Upper lobe of right lung (tissue), 1 donor: Measurements from ENCODE around the gene SNTG2. TPM values are rescaled to one million over a fixed set of nuclear protein-coding genes. Genes with fewer than 3 reads are reported as not detected.
A peak's percentile ranks its signal among the peaks of the same experiment; 100 is the strongest.
"Not testable (repeated sequence)": the region's sequence is repeated elsewhere in the genome, so short reads cannot be mapped to it uniquely, and the experiment has no call there.

Experiments used
- ATAC-seq: fragments of 200-7000 bp; cut with Tn5 transposase; one replicate; pipeline ENCODE4 v1.9.1; 2020; ENCODE audit warnings: mild to moderate bottlenecking, moderate library complexity
- DNase-seq: peaks from one replicate; pipeline ENCODE4 v3.0.0-alpha.2; 2020
- H3K27ac ChIP-seq: fragments of 200-600 bp; one replicate; pipeline ENCODE4 v1.8.0; 2022
- H3K27me3 ChIP-seq: fragments of 200-600 bp; one replicate; pipeline ENCODE4 v1.8.0; 2022; ENCODE audit warnings: mild to moderate bottlenecking
- H3K36me3 ChIP-seq: fragments of 200-600 bp; one replicate; pipeline ENCODE4 v1.8.0; 2022
- H3K4me1 ChIP-seq: fragments of 200-600 bp; one replicate; pipeline ENCODE4 v1.8.0; 2022
- H3K4me3 ChIP-seq: fragments of 200-600 bp; one replicate; pipeline ENCODE4 v1.8.0; 2022; ENCODE audit warnings: mild to moderate bottlenecking
- H3K9me3 ChIP-seq: fragments of 200-600 bp; one replicate; pipeline ENCODE4 v1.8.0; 2022
- CTCF ChIP-seq: fragments of 200-600 bp; IDR thresholded peaks from one replicate; pipeline ENCODE4 v1.8.0; 2022; ENCODE audit warnings: antibody characterized with exemption
- intact Hi-C: fragments of 100-400 bp; cut with DNase I; formaldehyde crosslinking; loops from one replicate; pipeline ENCODE4 v1.11.0; 2022
- total RNA-seq: library from RNA; stranded (reverse); fragmentation: NEBNext Ultra II Directional; extraction: Animal tissue kit (Norgen Biotek cat#: 25700); gene quantifications from one replicate; pipeline ENCODE4 v1.2.1, GENCODE V29; 2021
- donor health status: DM: no; HTN: yes; CAD: no; lungs with severe emphysema.

The SNTG2 gene
- total RNA-seq, 1 donor from 2014 or later = 3.6 TPM

- ATAC-seq (no peak), DNase-seq (no peak)
- H3K9me3 ChIP-seq = no peaks in the 10 kb centered on the region
- H3K4me1 ChIP-seq = no peaks in the 10 kb centered on the region
- no peaks in the 10 kb centered on the region for H3K36me3 ChIP-seq
- H3K27me3 ChIP-seq = no peaks in the 10 kb centered on the region
- no peak overlapping the region for H3K27ac ChIP-seq
- TF ChIP-seq CTCF = no peak
- no peak overlapping the region for H3K4me3 ChIP-seq
- intact Hi-C loops = no loop called here
Observed at GRCh38 chr2:1223791-1224190, 273.1 kb downstream of the SNTG2 start.

DNA sequence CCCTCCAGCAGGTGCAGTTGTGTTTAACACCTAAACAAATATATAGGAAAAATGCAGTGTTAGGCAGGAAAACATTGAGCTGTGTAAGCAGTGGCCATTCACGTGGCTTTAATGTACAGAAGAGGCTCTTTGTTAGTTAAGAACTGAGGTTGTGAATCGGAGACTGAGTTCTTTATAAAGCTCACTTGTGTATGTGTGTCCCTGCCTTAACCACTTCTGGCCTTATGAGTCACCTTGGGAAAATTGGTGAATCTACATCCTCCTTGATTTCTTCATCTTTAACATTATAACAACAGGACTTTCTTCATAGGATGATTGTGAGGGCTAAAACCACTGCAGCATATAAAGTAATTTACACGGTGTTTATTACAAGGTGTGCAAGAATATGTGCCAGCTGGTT lies 274.3 kb downstream of the SNTG2 start:
- DNase-seq (no peak), ATAC-seq (no peak)
- intact Hi-C loops = no loop called here
- no peak for TF ChIP-seq CTCF
- H3K27me3 ChIP-seq = no peaks in the 10 kb centered on the region
- no peaks in the 10 kb centered on the region for H3K9me3 ChIP-seq
- no peaks in the 10 kb centered on the region for H3K4me1 ChIP-seq
- no peak overlapping the region for H3K4me3 ChIP-seq
- H3K36me3 ChIP-seq = no peaks in the 10 kb centered on the region
- H3K27ac ChIP-seq = no peak overlapping the region

DNA sequence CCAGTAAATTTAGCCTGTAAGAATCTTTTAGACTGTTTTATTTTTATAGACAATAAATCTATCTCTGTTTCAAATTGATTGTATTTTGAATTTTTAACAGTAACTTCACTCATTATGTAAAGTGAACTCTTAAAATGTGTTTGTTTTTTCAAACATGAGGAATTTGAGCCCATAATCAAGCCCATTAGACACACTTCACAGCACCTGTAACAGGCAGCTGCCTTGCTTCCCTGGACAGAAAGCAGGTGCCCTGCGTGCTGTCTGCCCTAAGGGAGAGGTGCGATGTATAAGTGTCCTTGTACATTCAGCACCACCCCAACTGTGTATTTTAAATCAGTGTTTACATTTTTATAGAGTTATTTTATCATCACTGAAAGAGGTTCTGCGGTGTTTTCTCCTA lies 276.1 kb downstream of the SNTG2 start:
- TF ChIP-seq CTCF = no peak
- no peaks in the 10 kb centered on the region for H3K36me3 ChIP-seq
- DNase-seq (no peak), ATAC-seq (no peak)
- no peaks in the 10 kb centered on the region for H3K9me3 ChIP-seq
- intact Hi-C loops = no loop called here
- H3K4me1 ChIP-seq = no peaks in the 10 kb centered on the region
- H3K27me3 ChIP-seq = no peaks in the 10 kb centered on the region
- H3K27ac ChIP-seq = no peak overlapping the region
- no peak overlapping the region for H3K4me3 ChIP-seq

GRCh38 chr2:1227274-1227900 lies 276.7 kb downstream of the SNTG2 start:
- no peaks in the 10 kb centered on the region for H3K4me1 ChIP-seq
- ATAC-seq = peak; percentile 49
- H3K9me3 ChIP-seq = no peaks in the 10 kb centered on the region
- H3K27ac ChIP-seq = peak overlapping the region; percentile 42
- no peaks in the 10 kb centered on the region for H3K27me3 ChIP-seq
- no peak for DNase-seq
- H3K36me3 ChIP-seq = no peaks in the 10 kb centered on the region
- TF ChIP-seq CTCF = no peak
- no peak overlapping the region for H3K4me3 ChIP-seq
- intact Hi-C loops = no loop called here

DNA sequence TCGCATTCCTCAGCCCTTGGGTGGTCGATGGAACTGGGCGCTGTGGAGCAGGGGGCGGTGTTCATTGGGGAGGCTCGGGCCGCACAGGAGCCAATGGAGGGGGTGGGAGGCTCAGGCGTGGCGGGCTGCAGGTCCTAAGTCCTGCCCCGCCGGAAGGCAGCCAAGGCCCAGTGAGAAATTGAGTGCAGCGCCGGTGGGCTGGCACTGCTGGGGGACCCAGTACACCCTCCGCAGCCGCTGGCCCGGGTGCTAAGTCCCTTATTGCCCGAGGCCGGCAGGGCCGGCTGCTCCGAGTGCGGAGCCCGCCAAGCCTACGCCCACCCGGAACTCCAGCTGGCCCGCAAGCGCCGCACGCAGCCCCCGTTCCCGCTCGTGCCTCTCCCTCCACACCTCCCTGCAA lies 278.9 kb downstream of the SNTG2 start:
- DNase-seq, ATAC-seq, H3K4me3 ChIP-seq, H3K9me3 ChIP-seq, H3K27ac ChIP-seq, H3K27me3 ChIP-seq, H3K36me3 ChIP-seq, H3K4me1 ChIP-seq, intact Hi-C loops: not testable (repeated sequence)

- no peaks in the 10 kb centered on the region for H3K27me3 ChIP-seq
- DNase-seq (no peak), ATAC-seq (no peak)
- H3K4me3 ChIP-seq = no peak overlapping the region
- TF ChIP-seq CTCF = no peak
- H3K9me3 ChIP-seq = no peaks in the 10 kb centered on the region
- H3K36me3 ChIP-seq = no peaks in the 10 kb centered on the region
- intact Hi-C loops = no loop called here
- H3K27ac ChIP-seq = no peak overlapping the region
- H3K4me1 ChIP-seq = peaks cover 8% of the 10 kb centered on the region
Observed at GRCh38 chr2:1230155-1230893, 279.7 kb downstream of the SNTG2 start.
